Stimulated activated CD4-positive, alpha-beta T cell treated with anti-CD3 and anti-CD28 coated beads, Interleukin-12 subunit alpha, Interleukin-12 subunit beta, amount 100 ng/mL, for 4 hours (primary cell): Measurements from ENCODE around the gene MSX2.

Source experiments
- DNase-seq: peaks from one replicate; pipeline ENCODE4 v3.0.0-alpha.2; 2020

MSX2 gene

DNA sequence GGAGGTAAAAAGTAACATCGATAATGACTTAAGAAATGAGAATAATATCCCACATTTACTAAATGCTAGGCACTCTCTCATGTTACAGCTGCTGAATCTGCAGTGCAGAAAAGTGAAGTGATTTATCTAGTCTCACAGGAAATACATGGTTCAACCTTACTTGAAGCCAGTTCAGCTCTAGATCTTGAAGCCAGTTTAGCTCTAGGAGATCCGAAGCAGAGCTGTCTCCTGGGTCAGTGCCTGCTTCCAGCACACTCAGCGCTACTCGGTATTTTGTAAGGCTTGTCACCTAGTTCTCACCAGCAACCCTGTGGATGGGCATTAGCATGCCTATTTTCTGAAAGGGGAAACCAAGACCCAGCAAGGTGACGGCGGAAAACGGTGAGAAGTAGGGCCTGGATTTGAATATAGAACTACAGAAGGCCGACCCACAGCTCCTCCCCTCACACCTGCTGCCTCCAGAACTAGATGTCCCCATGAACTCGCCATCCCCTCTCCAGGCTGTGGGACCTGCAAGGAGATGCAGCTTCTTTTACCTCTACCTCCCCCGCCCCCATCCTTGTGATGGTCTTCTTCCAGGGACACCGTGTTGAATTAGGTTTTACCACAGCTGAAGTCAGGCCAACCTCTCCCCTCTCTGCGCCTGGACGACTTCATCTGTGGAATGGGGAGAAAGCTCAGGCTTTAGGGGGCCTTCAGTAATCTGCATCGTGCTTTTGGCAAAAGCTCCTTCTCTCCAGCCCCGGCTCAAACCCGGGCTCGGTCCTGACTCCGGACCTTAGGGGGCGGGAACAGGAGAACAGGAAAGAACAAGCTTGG lies 4.4 kb upstream of the MSX2 start:
- no peak for DNase-seq

DNA sequence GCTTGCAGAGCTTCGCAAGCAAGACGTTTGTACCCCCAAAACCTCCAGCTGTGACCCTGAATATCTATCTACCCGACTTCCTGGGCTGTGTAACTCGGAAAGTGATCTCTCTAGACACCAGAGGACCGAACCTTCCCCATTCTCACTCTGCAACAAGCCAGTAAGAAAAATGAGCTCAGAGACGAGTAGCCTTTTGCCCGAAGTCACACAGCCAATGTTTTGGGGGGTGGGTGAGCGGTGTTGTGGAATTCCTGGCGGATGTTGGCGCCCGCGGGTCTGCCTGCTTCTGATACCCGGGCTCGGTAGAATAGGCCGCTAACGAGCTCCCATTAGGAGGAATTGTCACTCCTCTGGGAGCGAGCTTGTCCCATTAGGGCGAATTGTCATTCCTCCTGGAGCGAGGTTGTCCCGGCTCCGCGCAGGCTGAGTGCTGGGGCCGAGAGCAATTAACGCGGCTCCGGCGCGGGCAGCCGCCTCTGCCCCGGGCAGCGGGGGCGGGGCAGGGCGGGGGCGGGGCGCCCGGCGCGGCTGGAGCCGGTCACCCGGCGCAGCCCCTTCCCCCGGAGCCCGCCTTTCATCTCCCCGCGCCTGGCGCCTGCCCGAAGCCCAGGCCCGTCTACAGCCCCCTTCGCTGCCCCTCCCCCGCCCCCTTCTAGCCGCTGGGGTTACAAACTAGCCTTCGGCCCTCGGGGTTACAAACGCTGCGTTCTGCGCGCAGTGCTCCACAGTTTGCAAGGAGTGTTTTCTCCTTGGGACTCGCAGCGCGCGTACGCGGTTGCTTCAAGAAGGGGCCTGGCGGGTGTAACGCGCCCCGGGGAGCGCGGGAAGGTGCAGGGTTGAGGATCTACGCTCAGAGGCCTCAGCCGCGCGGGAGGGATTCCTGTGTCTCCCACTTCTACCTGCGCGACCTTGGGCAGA lies 3.5 kb upstream of the MSX2 start:
- no peak for DNase-seq

DNA sequence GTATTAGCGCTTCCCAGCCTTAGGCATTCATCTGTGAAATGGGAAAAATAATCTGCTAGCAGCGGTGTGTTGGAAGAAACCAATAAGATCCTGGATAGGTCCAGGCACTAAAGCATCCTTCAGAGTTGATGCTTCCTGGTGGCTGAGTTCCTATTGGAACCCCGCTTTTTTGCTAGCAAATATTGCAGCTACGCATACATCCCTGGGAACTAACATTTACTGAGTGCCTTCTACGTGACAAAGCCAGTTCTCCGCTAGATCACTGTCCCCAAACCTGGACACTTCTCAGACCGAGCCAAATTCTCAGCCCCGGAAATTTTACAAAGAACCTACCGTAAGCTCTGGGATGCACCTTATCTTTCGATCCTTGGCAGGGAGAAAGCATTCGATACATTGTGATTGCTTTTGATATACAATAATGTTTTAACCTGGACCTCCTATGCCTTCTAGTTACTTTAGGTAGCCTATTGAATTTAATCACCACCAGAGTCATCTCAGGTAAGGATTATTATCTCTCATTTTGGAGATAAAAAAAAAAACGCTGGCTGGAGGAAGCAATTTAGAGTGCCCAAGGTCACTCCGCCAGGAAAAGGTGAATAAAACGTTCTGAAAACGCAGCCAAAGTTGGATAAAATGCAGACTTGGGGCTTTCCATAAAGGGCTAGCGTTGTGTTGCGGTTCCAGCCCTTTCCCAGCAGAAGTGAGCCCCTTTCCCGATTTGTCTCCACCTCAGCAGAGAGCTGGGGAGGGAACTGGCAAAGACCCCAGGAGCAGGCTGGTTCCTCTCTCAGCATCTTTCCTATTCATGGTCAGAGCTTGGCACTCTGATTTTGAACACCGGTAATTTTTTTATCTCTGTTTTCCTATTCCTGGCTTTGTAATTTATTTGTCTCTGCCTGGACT lies 2.6 kb upstream of the MSX2 start:
- no peak for DNase-seq

DNA sequence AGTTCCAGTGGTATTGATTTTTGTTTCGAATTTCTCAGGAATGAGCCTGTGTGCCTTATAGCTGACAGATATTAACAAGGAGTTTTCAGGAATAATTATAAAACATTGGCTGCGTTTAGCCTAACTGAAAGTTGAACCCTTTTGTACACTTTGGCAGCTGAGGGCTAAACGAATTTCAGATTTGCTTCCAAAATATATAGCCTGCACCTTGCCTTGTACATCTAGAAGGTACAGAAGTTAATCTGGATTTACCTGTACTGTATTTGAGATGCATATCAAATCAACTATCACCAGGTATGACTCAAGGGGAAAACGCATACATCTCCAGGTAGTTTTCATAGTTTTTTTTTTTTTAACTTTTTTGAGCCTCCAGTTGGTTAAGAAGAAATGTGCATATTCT lies 1.9 kb upstream of the MSX2 start:
- no peak for DNase-seq

DNA sequence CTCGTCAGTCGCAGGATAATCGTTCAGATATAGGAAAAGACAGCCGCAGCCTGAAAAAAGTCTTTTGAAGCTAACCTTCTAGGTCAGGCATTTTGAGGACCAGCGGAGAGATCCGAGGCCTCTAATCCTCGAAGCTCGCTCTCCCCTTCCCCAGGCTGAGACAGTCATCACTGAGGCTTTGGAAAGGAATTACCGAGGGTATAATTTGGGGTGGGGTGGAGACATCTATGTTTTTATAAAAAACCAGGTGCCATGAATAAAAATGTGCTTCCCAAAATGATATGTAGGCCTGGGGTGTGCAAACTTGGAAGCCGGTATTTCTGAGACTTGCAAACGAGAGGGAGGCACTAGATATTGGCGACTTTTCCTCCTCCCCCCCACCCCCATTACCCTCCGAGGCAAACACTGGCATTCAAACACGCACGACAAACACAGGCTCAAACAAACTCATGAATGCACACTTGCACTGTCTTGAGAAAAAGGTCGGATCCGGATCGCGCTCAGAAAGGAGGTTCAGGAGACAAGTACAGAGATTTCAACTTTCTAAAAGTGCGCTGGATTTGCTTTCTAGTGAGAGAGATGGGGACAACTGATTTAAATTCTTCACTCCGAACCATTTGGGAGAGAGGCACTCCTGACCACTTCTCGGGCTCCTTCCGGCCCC lies 935 bp upstream of the MSX2 start:
- no peak for DNase-seq

DNA sequence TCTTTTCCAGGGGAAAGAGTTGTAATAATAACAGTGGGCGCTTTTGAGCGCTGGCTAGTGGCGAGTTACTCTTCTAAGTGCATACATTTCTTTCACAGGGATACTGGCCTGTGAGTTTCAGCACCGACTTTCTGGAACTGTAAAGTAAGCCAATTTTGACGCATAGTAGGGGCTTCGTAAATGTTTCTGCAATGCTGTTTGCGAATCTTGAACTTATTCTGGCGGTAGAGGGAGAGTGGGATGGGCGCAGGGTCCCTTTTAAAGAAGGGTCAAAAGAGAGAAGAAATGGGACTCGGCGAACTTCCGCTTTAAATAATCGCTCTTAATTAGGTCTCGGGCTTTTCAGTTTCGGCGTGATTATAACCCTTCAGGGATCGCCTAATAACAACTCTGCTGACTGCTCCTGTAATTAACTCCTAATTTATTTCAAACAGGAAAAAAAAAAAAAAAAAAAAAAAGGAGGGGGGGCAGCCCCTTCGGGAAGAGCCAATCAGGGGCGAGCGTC lies 351 bp upstream of the MSX2 start:
- DNase-seq = no peak

DNA sequence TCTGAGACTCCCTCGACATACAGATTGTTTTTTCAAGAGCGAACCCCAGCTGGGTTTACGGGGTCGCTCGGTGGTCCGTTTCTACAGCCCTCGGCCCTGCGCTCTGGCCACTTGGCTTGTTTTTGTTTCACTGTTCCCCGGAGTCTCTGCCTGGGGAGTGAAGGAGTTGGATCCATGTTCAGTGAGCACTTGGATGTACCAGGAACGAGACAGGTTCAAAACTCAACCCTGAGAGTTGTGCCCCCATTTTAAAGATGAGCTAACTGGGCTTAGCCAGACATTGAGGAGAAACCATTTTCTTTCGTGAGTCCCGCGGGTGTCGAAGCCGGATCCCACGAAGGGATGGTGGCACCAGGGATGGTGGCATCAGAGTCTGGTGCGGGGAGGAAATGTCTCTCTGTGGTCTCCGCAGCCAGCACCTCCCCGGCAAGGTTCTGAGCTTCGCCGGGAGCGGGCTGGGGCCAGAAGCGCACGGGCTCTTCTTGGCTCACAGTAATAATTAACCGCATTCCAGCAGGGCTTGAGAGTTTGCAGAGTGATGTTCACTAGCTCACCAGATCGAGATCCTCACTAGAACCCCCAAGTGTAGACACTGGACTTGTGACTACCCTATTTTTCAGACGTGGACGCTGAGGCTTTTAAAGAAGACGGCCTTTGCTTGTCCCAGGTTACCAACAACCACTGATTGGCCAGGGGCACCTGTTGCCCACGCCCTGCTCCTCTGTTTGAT lies 1.0 kb downstream of the MSX2 start:
- DNase-seq = no peak

DNA sequence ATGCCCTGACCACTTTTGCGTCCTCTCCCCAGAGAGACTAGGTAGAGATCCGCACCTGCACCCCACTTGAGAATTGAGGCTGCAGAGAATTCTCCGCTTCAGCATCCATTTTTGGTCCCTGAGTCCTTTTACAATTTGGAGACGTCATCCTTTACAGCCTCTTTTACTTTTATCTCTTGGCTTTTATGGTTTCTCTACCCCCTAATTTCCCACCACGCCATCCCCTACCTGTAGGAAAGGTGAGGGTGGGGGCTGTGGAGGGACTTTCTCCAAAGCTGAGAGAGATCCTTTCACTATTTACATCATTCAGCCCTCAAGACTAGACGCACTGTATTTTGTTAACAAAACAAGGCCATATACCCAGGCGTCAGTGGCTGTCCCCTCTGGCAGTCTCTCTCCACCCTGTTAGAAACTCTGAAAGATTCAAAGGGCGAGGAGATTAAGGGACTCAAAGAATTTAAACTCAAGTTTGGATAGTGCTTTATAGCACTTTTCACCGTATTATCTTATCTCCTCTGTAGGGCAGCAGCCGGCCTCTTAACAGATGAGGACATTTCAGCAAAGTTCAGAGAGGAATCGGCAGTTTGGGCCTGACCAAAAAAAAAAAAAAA lies 1.7 kb downstream of the MSX2 start:
- DNase-seq = no peak

DNA sequence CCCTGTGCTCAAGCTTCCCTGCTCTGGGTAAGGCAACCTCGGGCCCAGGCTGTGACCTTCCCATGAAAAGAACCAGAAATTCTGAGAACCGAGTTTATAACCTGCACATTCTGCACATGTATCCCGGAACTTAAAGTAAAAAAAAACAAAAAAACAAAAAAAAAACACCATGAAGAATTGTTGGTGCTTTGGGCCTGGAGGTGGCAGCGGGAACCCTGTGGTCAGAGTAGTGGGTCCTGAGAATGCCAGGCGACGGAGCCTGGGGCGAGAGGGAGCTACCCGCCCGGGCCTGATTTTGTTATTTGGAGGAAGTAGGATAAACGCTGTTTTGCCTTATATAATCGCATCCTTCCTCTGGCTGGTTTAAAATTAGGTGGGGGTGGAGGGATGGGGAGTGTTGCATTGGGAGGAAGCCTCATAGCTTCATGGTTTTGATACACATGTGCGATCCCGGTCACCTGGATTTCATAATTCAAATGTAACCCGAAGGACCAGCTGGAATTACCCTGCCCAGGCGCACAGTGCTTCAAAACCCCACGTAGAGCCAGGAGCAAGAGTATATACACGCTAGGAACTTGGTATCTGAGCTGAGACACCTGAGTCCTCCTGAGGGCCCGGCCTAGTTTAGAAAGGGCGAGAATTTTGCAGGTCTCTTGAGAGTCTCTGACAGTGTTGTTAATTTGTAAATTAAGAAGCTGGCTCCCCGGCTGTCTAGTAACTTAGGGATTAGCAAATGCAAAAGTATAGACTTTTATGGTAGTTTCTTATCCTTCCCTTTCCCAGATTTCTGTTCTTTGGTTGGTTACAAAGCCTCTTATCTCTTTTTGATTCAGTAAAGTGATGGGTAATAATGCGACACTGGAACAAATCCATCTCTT lies 2.8 kb downstream of the MSX2 start:
- DNase-seq = no peak

DNA sequence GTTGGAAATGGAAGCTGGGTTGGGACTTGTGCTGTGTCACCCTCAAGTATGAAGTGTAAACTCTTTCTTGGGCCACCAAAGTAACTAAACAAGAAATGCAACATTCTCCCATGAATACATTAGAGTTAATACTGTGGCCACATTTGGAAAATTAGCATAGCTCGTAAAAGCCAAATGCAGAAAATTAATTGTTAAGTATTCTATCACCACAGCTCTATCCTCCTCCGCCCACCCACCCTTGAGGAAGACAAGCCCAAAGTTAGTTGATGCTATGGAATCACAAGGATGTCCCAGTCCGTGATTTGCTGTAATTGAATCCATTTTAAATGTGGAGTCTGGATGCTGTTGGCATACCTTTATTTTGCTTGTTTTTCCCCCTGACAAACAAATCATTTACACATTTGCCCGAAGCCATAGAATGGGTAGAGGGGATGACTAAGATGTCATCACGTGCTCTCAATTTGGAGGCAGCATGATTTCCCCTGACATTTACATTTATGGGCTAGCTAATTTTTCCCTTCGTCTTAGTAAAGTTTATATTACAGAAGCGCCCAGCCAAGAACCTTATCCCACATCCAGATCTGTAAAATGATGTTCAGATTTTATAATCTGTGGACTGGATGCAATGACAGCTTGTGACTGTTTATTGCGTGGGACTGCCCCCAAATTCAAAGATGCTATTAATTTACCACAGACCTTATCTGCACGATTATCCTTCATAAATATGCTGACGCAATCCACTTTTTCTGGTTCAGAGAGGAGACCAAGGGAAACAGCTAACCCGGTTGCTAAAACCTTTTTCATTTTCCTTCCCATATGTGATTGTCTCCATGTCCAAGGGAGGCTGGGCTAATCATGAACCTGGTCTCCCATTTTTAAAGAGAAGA lies 3.7 kb downstream of the MSX2 start:
- no peak for DNase-seq

DNA sequence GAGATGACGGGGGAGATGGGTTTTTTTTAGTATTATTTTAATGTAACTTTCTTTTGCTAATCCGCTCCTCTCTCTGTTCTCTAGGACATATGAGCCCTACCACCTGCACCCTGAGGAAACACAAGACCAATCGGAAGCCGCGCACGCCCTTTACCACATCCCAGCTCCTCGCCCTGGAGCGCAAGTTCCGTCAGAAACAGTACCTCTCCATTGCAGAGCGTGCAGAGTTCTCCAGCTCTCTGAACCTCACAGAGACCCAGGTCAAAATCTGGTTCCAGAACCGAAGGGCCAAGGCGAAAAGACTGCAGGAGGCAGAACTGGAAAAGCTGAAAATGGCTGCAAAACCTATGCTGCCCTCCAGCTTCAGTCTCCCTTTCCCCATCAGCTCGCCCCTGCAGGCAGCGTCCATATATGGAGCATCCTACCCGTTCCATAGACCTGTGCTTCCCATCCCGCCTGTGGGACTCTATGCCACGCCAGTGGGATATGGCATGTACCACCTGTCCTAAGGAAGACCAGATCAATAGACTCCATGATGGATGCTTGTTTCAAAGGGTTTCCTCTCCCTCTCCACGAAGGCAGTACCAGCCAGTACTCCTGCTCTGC lies 4.8 kb downstream of the MSX2 start:
- no peak for DNase-seq

DNA sequence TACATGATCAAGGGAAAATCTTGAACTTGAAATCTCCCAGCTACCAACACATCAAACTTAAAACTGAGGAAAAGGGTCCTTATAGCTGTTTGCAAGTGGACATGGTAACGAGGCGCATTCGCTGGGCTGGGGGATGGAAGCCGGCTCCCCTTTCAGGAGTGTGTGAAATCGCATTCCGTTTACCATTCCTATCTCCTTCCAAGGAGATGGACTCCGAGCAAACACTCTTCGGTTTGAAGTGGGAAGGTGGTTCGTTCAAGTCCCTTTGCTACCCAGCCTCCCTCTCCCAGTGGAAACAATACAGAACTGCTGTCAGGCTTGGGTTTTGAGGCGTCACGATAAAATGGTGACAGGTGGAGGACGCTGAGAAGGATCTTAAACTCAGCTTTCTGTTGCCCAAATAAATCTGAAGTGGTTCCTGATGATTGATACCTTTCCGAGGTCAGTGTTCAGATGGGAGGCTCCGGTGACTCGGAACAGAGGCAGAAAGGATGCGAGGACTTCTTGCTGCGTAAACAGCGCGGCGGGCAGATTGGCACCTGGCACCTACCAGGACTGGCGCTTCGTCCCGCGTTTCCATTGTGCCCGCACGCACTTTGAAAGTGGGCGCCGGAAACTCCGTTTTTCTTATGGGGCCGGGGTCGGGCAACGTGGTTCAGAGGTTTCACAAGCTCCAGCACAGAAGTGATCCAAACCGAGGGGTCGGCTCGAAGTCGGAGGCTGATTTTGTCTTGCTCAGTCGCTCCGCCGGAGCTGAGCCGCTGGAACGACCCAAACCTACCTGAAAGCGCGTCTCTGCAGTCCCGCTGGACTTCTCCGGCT lies 7.0 kb downstream of the MSX2 start:
- no peak for DNase-seq

DNA sequence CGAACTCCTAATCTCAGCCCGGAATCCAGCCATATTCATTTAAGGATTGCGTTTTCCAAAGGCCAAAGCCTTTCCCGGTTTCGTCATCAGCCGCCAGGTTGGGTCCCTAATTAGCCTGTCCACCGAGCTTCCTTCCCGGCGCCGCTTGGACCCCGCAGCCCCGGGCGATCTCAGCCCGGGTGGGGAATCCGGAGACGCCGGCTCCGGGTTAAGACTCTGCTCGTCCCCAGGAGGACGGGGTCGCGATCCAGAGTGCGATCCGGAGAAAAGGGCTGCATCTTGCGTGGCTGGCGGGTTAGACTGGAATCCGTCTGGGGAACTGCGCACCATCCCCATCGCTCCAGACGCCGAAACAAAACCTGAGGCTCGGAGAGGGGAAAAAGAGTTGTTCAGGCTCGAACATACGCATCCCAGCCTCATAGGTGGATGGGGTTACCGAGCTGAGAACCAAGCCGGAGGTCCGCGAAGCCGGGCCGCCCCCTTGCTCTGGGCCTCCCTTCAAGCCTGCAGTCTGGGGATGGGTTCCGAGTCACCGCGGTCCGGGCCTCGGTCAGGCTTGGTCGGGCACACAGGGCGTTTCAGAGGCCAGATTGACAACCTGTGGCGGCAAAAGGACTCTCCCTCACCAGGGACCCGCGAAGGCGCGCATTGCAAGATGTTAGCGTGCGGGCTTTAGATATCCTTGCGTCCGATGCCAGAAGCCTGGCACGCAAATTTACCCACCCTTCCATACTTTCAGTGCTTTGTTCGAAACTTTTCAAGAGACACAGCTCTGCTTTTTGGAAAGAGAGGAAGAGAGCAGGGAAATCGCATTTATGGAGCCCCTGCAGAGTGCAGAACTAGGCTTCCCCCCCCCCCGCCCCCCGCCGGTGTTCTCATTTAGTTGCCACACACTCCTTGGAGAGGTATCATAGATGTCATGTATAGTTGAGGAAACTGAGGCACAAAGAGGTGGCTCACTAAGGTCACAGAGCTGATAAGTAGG lies 7.9 kb downstream of the MSX2 start:
- no peak for DNase-seq

DNA sequence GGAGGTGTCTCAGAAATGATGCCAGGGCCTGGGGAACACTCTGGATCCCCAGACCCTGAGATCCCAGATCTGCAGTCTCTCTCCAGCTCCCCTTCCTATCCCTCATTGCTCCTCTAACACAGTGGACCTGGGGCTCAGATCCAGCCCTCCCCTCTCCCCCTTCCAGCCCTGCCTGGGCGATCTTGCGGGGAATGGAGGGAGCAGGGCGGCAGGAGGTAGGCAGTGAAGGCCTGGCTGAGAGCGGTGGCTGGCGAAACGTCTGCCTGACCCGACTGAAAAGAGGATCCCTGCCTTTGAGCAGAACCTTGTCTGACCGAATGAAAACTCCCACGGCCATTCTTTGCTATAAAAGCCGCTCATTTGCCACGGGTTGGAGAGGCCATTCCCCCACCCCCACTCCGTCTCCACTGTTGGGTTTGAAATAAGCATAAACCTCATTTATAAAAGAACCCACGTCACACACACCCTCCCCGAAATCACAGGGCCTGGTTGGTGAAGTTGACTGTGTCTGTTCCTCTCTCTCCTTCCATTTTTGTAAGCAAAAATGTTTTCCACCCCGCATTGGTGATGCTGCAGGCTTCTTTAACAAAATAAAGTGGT lies 8.8 kb downstream of the MSX2 start:
- no peak for DNase-seq

DNA sequence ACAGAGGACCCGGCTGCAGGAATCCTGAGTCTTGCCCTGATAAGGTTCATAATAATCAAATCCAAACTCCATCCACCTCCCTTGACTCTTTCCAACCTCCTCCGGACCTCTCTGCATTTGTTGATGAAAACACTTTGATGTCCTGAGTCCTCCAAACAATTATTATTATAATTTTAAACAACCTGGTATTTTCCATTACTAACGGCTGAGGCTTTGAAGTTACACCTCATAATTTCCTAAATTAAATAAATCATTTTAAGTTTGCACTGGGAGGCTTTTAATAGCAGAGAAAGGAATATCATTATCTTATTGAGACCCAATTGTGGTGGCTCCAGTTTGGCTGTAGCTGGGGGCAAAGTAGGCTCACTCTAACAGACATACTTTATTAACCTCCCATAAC lies 9.5 kb downstream of the MSX2 start:
- DNase-seq = no peak
